HG03196 (cell line): ENCODE measurements around the gene PMVK.

Source experiments
- ATAC-seq: cut with Tn5 transposase; IDR thresholded peaks from one replicate; pipeline ENCODE4 v1.9.1; 2021; ENCODE audit not compliant: unreplicated experiment

The PMVK gene

DNA sequence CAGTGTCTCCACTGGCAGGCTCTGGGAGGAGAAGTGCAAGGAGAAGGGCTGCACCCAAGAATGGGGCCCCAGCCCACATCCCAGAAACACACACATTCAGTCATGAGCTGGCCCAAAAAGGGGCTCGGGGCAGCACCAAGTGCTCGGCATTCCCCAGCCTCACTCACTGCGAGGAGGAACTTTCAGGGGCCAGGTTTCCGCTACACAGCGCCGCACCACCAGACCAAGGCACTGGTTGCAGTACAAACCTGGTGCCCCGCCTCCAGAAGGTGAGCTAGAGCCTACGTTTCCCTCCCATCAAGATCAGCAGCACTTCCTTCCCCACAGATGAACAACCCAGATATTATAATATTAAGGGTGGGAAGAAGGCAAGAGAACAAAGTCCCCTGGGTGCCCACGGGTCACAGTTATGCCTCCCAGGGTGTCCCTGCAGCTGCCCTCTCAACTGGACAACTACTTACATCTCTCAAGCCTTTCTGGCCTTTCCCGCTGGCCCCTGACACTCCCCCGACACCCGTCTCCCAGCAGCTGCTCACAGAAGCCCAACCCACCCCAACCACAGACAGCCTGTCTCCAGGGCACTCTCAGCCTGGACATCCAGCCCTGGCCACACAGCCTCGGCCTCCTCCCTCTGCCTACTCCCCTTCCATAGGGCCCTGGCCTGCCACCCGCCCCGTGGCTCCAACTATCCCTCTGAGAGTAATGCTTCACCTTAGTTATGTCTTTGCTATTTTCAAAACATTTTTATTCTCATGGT is 15.6 kb upstream of the PMVK start:
- ATAC-seq: no peak

DNA sequence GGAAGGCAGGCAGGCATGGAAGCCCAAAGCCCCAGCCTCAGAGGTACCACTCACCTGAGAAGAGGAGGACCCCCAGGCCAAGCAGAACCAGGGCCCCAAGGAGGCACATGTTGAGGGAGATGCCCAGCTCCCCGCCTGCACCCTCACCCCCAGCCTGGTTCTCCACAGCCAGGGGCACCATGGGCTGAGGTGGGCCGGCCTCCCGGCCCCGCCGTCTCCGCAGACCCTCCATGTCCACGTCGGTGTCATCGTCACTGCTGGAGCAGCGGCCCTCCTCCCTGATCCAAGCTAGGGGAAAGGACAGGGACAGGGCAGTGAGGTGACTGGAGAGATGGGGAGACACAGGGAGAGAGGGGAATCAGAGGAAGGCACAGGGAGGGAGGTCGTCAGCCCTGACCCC is 11.6 kb upstream of the PMVK start:
- ATAC-seq: no peak

DNA sequence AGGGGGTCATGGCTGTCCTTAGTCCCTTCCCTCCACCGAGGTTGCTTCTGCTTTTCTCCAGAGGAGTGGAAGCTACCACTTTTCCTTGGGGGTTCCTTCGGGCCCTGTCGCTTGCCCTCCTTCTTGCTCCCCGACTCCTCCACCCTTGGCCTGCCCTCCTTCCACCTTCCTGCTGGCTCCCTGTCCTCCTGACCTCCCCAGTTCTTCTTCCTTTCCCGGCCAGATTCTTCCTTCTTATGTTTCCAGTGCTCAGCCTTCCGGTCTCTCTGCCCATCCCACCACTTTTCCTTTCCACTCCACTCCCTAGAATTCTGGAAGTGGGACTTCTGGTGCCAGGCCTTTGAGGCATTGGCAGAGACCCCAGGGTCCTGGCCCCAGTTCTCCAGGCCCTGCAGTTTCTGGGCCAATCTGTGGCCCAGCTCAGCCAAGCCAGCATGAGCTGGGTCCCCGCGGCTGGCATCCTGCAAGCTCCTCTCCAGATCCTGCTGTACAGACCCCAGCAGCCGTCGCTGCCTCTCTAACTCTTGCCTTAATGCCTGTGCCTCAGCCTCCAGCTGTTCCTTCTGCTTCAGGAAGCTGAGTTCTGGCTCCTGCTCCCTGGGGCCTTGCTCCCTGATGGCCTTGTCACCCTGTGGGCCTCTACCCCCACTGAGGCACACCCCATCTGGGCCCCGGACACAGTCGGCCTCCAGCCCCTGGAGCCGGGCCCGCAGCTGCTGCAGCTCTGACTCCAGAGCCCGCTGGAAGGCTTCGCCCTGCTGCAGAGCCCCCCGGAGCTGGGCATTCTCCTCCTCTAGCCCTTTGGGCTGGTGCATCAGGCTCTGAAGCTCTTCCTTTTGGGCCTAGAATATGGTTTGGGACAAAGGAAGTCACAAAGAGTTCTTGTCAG is 9.7 kb upstream of the PMVK start:
- ATAC-seq: no peak

DNA sequence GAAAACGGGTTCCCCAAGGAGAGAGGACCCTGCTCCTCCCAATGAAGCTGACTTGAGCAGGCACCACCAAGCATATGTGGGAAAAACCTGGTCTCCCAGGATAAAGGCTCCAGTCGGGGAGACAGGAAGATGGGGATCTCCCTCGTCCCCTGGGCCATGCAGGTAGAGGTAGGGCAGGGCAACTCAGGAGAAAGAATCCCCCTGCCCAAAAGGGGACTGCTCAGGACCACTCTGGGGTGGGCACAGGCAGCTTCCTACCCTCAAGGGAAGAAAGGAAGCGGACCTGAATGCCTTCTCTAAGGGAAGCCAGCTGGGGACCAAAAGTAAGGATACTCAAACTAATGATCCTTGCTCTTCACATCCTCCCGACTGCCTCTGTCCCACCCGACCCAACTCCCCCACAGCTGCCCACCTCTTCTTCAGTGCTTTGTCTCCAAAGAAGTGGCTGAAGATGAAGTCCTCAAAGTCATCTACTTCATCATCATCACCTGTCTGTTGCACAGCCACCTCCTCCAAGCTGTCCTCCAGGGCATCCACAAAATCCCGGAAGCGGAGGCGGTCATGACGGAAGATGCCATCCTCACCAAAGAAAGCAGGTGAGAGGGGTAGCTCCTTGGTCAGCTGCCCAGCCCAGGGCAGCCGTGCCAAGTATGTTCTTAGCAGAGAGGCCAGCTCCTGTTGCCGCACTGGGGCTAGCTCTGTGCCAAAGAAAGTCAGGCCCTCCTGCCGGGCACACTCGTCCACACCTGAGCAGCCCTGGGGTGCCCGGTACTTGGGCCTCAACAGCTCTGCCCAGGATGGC is 8.8 kb upstream of the PMVK start:
- ATAC-seq: no peak

DNA sequence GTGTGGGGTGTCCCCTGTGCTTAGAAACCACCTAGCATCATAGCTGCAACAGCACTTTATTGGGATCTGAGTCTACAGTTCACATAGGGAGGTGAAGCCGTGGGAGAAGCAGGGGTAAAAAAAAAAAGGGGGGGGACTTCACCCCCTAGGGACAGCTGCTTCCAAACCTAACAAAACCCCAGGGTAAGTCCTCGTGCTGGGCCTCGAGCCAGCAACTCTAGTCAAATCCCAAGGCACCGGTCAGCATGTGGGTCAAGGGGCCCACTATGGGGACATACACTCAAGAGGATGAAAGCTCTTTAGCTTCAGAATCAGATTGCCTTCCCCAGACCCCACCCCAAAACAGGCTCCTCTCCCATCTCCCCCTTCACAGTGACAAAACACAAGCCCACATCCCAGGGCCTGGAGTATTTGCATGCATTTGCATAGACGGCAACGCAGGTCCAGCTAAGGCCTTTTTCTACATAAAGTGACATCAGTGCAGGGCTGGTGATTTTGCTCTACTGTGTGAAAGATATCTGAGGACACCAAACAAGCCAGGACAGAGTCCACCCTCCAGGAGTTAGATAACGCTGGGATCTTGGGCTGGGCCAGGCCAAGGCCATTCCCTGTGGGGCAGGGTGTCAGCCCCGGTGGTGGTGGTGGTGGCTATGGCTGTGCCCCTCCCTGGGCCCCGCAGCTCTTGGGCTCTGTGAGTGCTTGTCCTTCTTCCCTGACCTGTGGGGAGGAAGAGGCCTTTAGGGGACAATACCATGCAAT is 8.1 kb upstream of the PMVK start:
- no peak for ATAC-seq

DNA sequence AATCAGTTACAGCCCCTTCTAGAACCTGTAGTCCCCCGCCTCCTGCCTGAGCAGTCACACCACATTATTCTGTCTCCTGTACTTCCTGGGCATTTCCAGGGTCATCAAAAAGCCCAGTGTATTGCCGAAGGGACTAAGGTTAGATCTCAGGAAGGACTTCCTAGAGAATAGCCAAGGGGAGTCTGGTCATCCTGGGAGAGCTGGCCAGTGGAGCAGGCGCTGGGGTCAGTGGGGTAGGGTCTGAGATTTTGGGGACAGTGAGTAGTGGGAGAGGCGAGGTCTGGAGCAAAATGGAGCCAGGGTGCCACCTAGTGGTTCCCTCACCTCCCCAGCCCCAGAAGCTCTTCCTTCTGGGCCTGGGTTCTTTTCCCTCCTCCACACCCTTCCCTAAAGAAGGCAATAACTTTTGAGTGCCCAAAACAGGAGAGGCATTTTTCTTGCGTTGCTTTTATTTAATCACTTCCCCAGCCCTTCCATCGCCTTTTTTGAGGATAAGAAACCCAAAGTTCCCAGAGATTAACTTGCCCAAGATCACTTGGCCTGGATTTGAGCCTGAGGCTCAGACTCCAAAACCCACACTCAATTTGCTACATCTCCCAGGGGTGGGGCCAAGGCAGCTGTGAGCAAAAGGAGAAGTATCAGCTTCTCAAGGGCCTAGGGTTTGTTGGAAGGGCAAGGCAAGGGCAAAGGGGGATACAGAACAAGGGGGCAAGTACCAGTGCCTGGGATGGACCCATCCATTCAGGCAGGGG is 7.3 kb upstream of the PMVK start:
- no peak for ATAC-seq

DNA sequence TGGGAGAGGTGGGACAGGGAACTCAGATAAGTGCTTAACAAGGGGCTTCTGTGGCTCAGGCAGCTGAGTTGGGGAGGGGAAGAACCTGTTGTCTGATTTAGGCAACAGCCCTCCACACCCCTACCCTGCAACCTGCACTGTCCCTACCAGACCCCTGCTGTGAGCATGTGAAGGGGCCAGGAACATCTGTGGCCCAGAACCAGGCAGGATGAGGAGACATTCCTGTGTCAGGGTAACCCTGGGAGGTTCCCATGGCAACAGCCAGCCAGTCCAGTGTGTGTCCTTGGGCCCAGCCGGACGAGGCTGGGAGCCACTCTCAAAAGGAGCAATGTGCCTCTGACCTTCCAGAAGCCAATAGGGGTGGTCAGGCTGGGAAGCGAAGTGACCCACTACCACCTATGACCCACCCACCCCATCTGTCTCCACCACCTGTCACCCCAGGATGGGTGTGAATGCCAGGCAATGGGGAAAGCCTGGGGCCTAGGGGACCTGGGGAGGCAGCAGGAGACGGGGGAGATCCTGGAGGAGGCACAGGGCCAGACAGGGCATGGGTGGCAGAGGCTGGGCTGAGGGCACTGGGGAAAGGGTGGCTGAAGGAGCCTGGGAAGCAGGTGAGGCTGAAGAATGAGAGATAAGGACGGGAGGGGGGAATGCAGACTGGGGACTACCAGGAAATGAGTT is 5.0 kb upstream of the PMVK start:
- no peak for ATAC-seq

DNA sequence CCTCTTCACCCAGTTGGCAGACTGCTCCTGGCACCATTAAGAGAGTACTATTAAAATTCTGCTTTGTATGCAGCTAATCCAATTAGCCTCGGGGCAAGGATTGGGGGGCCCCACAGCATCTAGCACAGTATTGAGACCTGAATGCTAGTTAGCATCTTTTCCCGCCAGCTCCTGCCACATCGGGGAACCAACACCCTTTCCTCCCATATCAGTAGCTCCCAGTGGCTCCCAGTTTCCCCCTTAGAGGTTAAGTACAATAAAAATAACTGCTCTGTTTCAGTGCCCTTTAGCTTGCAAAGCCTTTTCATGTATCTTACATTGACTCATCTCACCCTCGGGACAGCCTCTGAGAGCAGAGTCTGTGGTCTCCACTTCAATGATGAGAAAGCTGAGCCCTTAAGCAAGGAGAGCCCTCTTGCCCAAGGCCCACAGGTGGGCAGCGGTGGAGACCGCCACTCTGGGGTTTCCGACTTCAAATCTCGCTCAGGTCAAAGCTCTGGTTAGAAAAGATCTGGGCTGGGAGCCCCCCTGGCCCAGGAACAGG is 4.2 kb upstream of the PMVK start:
- no peak for ATAC-seq

DNA sequence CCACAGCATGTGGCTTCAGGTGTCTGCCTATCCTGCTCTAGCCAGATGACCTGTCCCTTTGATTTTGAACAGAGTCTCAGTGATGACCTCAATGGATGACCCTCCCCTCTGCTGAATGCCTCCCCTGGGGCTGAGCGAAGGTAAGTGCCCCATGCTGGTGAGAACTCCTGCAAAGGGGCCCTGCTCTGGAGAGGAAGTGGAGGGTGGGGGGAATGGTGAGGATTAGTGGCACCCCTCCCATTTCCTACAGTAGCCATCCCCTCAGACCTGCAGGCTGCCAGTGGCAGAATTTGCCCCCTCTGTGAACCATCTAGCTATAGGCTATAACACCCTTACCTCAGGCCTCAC is 3.7 kb upstream of the PMVK start:
- ATAC-seq: no peak

DNA sequence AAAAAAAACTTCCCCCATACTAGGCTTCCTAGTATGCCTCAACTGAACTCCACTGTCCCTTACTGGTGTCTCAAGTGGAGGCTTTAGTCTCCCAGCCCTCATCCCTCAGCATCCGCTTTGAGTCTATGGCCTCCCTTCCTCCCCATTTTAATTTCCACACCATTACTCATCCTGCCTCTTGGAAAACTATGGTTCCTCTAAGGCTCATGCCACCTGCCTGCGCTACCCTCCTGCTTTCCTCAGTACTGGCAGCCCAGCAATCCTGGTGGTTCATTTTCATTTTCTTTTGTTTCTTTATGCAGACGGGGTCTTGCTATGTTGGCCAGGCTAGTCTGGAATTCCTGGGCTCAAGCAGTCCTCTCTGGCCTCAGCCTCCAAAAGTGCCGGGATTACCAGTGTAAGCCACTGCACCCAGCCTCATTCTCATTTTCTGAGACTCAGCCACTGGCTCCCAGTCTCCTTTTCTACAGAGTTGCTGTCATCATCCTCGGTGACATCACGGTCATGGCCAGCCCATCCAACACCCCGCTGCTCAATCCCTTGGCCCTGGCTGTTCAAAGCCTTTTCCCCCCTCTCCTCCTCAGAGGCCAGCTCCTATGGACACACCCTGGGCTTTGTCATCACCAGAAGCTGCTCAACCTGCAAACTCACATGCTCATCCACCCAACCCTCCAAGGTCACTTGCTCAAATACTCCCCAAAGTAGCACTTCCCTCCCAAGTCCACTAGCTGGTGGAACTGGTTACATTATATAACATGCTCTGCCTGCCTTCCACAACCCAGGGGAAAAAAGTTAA is 2.3 kb upstream of the PMVK start:
- ATAC-seq: no peak

DNA sequence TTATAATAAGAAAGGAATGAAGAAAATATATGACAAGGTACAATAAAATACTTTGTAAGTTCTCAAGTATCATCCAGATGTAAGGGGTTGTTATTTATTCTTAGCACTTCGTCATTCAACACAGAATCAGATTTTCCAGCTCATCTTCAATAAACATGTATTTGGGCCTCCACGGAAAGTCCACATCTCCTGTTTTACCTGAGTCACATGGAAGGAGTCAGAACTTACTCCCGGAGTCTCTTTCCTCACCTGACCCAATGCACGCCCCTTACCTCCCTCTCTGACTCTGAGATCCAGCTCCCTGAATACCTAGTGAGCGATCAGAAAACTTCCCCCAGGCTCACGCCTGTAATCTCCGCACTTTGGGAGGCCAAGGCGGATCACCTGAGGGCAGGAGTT is 1.5 kb upstream of the PMVK start:
- no peak for ATAC-seq

DNA sequence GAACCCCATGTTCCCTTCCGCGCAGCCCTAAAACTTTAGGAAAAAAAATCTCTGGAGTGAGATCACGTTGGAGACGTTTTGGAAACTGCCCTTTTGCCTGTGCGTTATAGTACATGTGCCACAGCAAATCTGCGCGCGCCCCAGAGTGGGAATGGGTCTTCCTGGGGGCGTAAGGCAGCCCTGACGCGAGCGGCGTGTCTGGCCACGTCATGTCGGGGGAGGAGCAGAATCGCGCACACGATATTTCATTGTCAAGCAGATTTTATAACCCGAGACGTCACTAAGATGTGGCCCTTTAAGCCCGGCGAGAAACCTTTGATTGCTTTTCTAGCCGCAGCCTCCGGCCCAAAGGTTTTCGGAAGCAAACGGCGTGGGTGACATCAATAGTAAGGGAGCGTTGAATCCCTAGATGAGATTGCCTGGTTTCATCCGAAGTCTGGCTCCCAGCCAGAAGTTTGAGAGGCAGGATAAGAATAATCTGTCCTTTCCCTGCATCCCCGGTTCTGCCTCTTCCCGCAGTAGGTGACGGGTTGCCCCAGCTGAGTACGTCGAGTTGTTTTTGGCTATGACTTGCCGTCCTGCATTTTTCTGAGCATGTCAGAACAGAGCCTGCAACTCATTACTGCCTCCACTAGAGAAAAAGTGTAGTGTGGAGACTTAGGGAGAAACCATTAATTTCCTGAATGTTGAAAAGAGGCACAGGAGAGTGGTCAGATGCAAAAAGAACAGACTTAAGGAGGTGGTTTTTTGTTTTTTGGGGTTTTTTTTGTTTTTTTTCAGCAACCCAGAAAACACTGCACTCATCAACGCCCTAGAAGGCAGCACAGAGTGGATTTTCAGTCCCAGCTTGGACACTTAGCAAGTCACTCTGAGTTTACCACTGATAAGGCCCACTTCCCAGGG is 817 bp upstream of the PMVK start:
- ATAC-seq: peak; percentile 55

DNA sequence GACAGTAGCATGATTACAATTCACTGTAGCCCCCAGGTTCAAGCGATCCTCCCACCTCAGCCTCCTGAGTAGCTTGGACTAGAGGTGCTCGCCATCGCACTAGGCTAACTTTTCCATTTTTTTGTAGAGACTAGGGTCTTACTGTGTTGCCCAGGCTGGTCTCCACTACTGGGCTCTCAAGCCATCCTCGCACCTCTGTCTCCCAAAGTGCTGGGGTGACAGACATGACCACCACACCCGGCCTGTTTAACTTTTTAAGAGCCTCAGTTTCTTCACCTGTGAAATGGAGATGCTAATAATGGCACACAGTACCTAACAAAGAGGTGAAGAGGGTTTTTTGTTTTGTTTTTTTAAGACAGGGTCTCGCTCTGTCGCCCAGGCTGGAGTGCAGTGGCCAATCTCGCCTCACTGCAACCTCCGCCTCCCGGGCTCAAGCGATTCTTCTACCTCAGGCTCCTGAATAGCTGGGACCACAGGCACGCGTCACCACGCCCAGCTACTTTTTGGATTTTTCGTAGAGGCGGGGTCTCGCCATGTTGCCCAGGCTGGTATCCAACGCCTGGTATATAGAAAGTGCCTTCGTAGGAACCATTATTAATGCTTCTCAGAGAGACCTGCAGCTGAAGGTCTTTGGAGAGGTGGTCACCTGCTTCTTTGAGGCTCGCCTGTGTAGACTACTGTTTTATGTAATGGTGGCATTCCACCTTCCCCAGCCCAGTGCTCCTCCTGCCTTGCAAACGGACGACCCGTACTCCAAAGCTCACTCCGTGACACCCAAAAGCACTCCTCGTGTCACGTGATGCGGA is 567 bp downstream of the PMVK start:
- no peak for ATAC-seq

DNA sequence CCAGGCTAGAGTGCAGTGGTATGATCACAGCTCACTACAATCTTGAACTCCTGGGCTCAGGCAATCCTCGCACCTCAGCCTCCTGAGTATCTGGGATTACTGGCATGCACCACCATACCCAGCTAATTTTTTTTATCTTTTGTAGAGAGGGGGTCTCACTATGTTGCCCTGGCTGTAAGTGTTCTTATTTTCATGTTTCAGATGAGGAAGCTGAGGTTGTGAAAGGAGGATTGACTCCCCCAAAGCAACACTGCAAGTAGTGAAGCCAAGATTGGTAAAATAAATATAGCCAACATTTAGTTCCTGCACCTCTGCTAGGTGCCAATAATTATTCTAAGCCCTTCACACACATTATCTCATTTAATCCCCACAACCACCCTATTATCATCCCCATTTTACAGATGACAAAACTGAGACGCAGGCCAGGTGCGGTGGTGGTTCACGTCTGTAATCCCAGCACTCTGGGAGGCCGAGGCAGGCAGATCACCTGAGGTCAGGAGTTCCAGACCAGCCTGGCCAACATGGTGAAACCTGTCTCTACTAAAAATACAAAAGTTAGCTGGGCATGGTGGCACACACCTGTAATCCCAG is 2.1 kb downstream of the PMVK start:
- ATAC-seq: no peak

DNA sequence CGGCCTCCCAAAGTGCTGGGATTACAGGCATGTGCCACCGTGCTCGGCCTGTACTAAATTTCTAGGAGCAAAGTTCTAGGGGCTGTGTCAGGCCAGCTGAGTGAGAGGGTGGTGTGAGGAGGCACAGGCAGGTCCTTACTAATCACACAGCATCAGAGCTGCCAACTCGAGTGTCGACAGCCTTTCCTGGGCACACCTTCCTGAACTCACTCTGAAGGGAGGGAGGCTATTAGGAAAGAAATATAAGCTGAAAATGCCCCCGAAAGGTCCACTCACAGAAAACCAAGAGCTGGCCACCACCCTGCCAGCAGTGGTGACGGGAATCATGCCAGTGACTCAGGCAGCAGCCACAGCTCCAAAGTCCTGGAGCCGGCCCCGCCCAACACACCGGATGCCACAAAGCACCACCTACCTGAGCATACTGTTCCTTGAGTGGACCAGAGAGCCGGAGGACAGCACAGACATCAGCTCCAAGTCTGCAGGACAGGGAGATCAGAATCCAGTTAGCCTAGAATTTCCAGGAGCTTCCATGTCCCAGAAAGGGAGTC is 4.5 kb downstream of the PMVK start:
- no peak for ATAC-seq

DNA sequence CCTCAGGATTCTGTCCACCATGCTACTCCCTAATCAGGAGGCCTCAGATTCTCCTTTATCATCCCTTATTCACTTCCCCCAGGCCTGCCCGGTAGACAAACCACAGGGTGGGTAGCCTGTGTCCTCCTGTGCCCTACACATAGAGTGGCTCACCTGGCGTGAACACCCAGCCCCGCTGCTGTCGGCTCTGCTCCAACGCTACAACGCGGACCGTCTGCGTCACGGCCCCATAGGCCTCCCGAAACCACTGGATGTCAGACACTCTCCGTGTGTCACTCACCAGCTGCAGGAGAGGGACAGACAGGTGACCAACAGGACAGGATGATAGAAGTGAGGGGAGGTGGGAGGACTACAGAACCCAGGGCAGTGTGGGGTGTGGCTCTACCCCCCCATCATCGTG is 10.3 kb downstream of the PMVK start:
- no peak for ATAC-seq
